ENCODE measurements around the gene SFTPA2.
"Not testable (repeated sequence)": the region's sequence is repeated elsewhere in the genome, so short reads cannot be mapped to it uniquely, and the experiment has no call there.

SFTPA2 gene

GRCh38 chr10:79559726-79560125, 481 bp downstream of the SFTPA2 start:
- FAIRE-seq (no peak), DNase-seq (ENCODE audit: low spot score) (no peak)

- not testable (repeated sequence) for FAIRE-seq; DNase-seq (ENCODE audit: low spot score)
Observed at GRCh38 chr10:79556961-79557360, 3.2 kb downstream of the SFTPA2 start.

- FAIRE-seq (no peak), DNase-seq (ENCODE audit: low spot score) (no peak)
Observed at GRCh38 chr10:79555354-79556309, 4.6 kb downstream of the SFTPA2 start.

GRCh38 chr10:79552143-79552542, 8.1 kb downstream of the SFTPA2 start:
- no peak for FAIRE-seq

GRCh38 chr10:79547973-79548372, 12.2 kb downstream of the SFTPA2 start:
- no peak for FAIRE-seq
- no peak for DNase-seq (ENCODE audit: low spot score)

More at GRCh38 chr10:79552143-79552542, 8.1 kb downstream of the SFTPA2 start:
- no peak for DNase-seq (ENCODE audit: low spot score)

GRCh38 chr10:79547128-79547527, 13.1 kb downstream of the SFTPA2 start:
- not testable (repeated sequence) for FAIRE-seq; DNase-seq (ENCODE audit: low spot score)

GRCh38 chr10:79544926-79545659, 15.1 kb downstream of the SFTPA2 start:
- not testable (repeated sequence) for FAIRE-seq; DNase-seq (ENCODE audit: low spot score)

- DNase-seq (ENCODE audit: low spot score); FAIRE-seq: not testable (repeated sequence)
Observed at GRCh38 chr10:79544408-79544807, 15.8 kb downstream of the SFTPA2 start.

GRCh38 chr10:79542626-79543025, 17.6 kb downstream of the SFTPA2 start:
- DNase-seq (ENCODE audit: low spot score) (no peak), FAIRE-seq (no peak)

- not testable (repeated sequence) for DNase-seq (ENCODE audit: low spot score); FAIRE-seq
Observed at GRCh38 chr10:79540930-79541329, 19.3 kb downstream of the SFTPA2 start.

- DNase-seq (ENCODE audit: low spot score); FAIRE-seq: not testable (repeated sequence)
Observed at GRCh38 chr10:79538311-79538710, 21.9 kb downstream of the SFTPA2 start.

- FAIRE-seq; DNase-seq (ENCODE audit: low spot score): not testable (repeated sequence)
Observed at GRCh38 chr10:79533903-79534175, 26.4 kb downstream of the SFTPA2 start.

GRCh38 chr10:79533142-79533902, 26.9 kb downstream of the SFTPA2 start:
- FAIRE-seq; DNase-seq (ENCODE audit: low spot score): not testable (repeated sequence)

GRCh38 chr10:79528261-79528660, 31.9 kb downstream of the SFTPA2 start:
- FAIRE-seq; DNase-seq (ENCODE audit: low spot score): not testable (repeated sequence)

GRCh38 chr10:79525049-79525710, 35.0 kb downstream of the SFTPA2 start:
- not testable (repeated sequence) for DNase-seq (ENCODE audit: low spot score); FAIRE-seq

GRCh38 chr10:79523157-79523853, 36.9 kb downstream of the SFTPA2 start:
- not testable (repeated sequence) for DNase-seq (ENCODE audit: low spot score); FAIRE-seq

- DNase-seq (ENCODE audit: low spot score); FAIRE-seq: not testable (repeated sequence)
Observed at GRCh38 chr10:79522464-79522863, 37.7 kb downstream of the SFTPA2 start.

GRCh38 chr10:79521751-79522150, 38.5 kb downstream of the SFTPA2 start:
- not testable (repeated sequence) for DNase-seq (ENCODE audit: low spot score); FAIRE-seq

GRCh38 chr10:79517567-79517966, 42.6 kb downstream of the SFTPA2 start:
- FAIRE-seq: not testable (repeated sequence)

More at GRCh38 chr10:79517567-79517966, 42.6 kb downstream of the SFTPA2 start:
- DNase-seq (ENCODE audit: low spot score): not testable (repeated sequence)

All from RCC 7860 (cell line).